CD14-positive monocyte (primary cell): ENCODE results near the gene TGDS. TPM values are rescaled to one million over a fixed set of nuclear protein-coding genes. Genes with fewer than 3 reads are reported as not detected.

Source experiments
- DNase-seq, 3 donors: peaks; one replicate each; pipeline ENCODE4 v3.0.0-alpha.2; 2011 to 2022
- H2AFZ ChIP-seq: 2 replicates; pipeline ENCODE4 v1.6.0; 2012; ENCODE audit warnings: mild to moderate bottlenecking, low read depth, low read length, inconsistent platforms; ENCODE audit not compliant: insufficient read depth, poor library complexity, severe bottlenecking
- H3K27ac ChIP-seq, 2 donors: 1 replicate in 1 of 2; 2 replicates in 1 of 2; pipeline ENCODE4 v1.5.1; 2012 to 2013; ENCODE audit warnings: low read length in 2 of 2, control low read depth in 1 of 2, inconsistent platforms in 1 of 2, low read depth in 1 of 2, mild to moderate bottlenecking in 1 of 2
- H3K27me3 ChIP-seq, 2 donors: one replicate each; pipeline versions ENCODE4 v1.6.0 to v1.6.1; 2011 to 2013; ENCODE audit warnings: low read length in 2 of 2; ENCODE audit not compliant: control insufficient read depth in 2 of 2, insufficient read depth in 2 of 2
- H3K36me3 ChIP-seq, 2 donors: replicated peaks in 1 of 2; 1 replicate in 1 of 2; 2 replicates in 1 of 2; pipeline versions ENCODE4 v1.5.1 to v1.6.1; 2012 to 2013; ENCODE audit warnings: low read length in 2 of 2, control low read depth in 1 of 2, inconsistent platforms in 1 of 2, mild to moderate bottlenecking in 1 of 2; ENCODE audit not compliant: insufficient read depth in 2 of 2, control insufficient read depth in 1 of 2
- H3K4me1 ChIP-seq, 2 donors: 1 replicate in 1 of 2; 2 replicates in 1 of 2; pipeline versions ENCODE4 v1.5.1 to v1.6.1; 2012 to 2013; ENCODE audit warnings: low read length in 2 of 2, control low read depth in 1 of 2, inconsistent platforms in 1 of 2, mild to moderate bottlenecking in 1 of 2, moderate library complexity in 1 of 2; ENCODE audit not compliant: insufficient read depth in 2 of 2, control insufficient read depth in 1 of 2
- H3K4me2 ChIP-seq: replicated peaks from 2 replicates; pipeline ENCODE3; 2012; ENCODE audit warnings: low read length, moderate library complexity, mild to moderate bottlenecking; ENCODE audit not compliant: poor library complexity, severe bottlenecking; ENCODE audit errors: extremely low read depth
- H3K4me3 ChIP-seq, 3 experiments: fragments of 200-600 bp in 1 of 3; sonication (generic) in 1 of 3; replicated peaks in 1 of 3; 1 replicate in 2 of 3; 2 replicates in 1 of 3; pipeline ENCODE4 v1.5.1; 2011 to 2013; ENCODE audit warnings: low read length in 3 of 3, mild to moderate bottlenecking in 3 of 3, control low read depth in 2 of 3, low read depth in 2 of 3, inconsistent platforms in 1 of 3, moderate library complexity in 1 of 3
- H3K79me2 ChIP-seq: 2 replicates; pipeline ENCODE4 v1.6.0; 2012; ENCODE audit warnings: mild to moderate bottlenecking, control low read depth, inconsistent platforms, low read length, moderate library complexity; ENCODE audit not compliant: insufficient read depth
- H3K9ac ChIP-seq: 2 replicates; pipeline ENCODE4 v1.6.0; 2017; ENCODE audit warnings: low read length, mild to moderate bottlenecking; ENCODE audit not compliant: insufficient read depth, poor library complexity, severe bottlenecking
- H3K9me3 ChIP-seq, 2 donors: replicated peaks in 1 of 2; 1 replicate in 1 of 2; 2 replicates in 1 of 2; pipeline versions ENCODE4 v1.5.1 to v1.6.1; 2012 to 2013; ENCODE audit warnings: low read length in 2 of 2, control low read depth in 1 of 2; ENCODE audit not compliant: control insufficient read depth in 1 of 2, insufficient read depth in 1 of 2
- H4K20me1 ChIP-seq: 2 replicates; pipeline ENCODE4 v1.6.0; 2012; ENCODE audit warnings: mild to moderate bottlenecking, low read length, control low read depth, moderate library complexity; ENCODE audit not compliant: insufficient read depth
- H3K27ac Mint-ChIP-seq, 7 donors: one replicate each; pipeline ENCODE4 v1.8.0; 2020; ENCODE audit warnings: mild to moderate bottlenecking in 7 of 7, mixed read lengths in 7 of 7, moderate library complexity in 6 of 7, inconsistent platforms in 2 of 7
- H3K27me3 Mint-ChIP-seq, 3 donors: one replicate each; pipeline ENCODE4 v1.8.0; 2021 to 2022; ENCODE audit warnings: low read depth in 3 of 3, mild to moderate bottlenecking in 3 of 3, mixed read lengths in 3 of 3, moderate library complexity in 3 of 3, inconsistent platforms in 1 of 3
- H3K36me3 Mint-ChIP-seq, 2 donors: one replicate each; pipeline ENCODE4 v1.8.0; 2020; ENCODE audit warnings: mixed read lengths in 2 of 2, inconsistent platforms in 1 of 2, mild to moderate bottlenecking in 1 of 2
- H3K4me1 Mint-ChIP-seq: one replicate; pipeline ENCODE4 v1.8.0; 2020; ENCODE audit warnings: mild to moderate bottlenecking, mixed read lengths
- H3K4me3 Mint-ChIP-seq, 2 donors: one replicate each; pipeline ENCODE4 v1.8.0; 2020; ENCODE audit warnings: mild to moderate bottlenecking in 2 of 2, mixed read lengths in 2 of 2, moderate library complexity in 1 of 2
- H3K9me3 Mint-ChIP-seq, 7 donors: one replicate each; pipeline ENCODE4 v1.8.0; 2020 to 2022; ENCODE audit warnings: mixed read lengths in 7 of 7, mild to moderate bottlenecking in 6 of 7, moderate library complexity in 6 of 7, inconsistent platforms in 2 of 7
- WGBS: methylation state at CpG from one replicate; pipeline ENCODE4 v1.1.5; 2013; ENCODE audit warnings: missing lambda C conversion rate; ENCODE audit not compliant: insufficient coverage; 5-methylcytosine and 5-hydroxymethylcytosine counted together
- intact Hi-C, 2 donors: fragments of 100-400 bp; cut with micrococcal nuclease; formaldehyde crosslinking; loops; one replicate each; pipeline versions ENCODE4 v1.15.0 to v1.15.1; 2023
- polyA plus RNA-seq, 3 donors: library from polyadenylated mRNA; depleted of rRNA in 1 of 3; unstranded in 2 of 3; stranded (reverse) in 1 of 3; fragments of 300-500 nt in 2 of 3; fragments of >200 nt in 1 of 3; fragmentation: Illumina TruSeq in 2 of 3; gene quantifications; 1 replicate in 2 of 3; 2 replicates in 1 of 3; pipeline ENCODE4 v1.2.3, GENCODE V29; 2012 to 2021
- TF ChIP-seq, protein P1 (sequence below): fragments of 200-600 bp; IDR thresholded peaks from one replicate; pipeline ENCODE4 v1.8.0; 2022; ENCODE audit warnings: antibody characterized with exemption, mild to moderate bottlenecking

The TGDS gene
- polyA plus RNA-seq, 3 donors, result 5.2 to 6.8 (median 5.6) TPM

DNA sequence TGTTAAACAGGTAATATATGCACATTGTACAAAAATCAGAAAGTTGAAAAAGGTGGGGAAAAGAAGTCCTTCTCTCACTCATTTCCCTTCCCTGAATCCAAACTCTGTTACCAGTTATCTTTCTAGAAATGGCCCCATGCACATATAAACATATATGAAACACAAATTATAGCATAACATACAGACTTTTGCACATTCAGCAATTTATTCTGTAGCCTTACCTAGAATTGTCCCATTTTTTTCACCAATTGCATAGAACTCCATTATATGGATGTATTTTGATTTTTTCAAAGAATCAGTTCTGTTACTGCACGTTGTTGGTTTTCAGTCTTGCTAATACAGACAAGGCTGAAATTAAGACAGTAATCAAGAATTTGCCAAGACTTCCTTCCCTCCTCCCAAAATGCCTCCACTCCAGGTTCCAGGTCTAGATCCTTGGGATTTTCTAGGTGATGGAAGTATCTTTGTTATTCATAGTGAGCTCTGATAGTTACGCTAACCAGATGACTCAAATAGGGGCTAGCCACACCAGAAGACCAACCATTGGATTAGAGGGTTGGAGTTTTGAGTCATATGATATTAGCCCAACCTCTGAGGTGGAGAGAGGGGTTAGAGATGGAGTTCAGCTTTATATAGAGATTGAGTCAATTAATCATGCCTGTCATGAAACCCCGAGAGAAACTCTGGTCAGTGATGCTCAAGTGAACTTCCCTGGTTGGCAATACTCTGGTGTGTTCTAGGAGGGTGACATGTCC lies 36.5 kb upstream of the TGDS start:
- H3K4me1 ChIP-seq, result no peaks in the 10 kb centered on the region
- H3K4me3 ChIP-seq, result no peak overlapping the region
- no peaks in the 10 kb centered on the region for H4K20me1 ChIP-seq
- peaks cover 0 to 26% of the 10 kb centered on the region in 2 donors for H3K36me3 ChIP-seq
- H3K9me3 Mint-ChIP-seq, result no peaks in the 10 kb centered on the region
- TF ChIP-seq, protein P1, sequence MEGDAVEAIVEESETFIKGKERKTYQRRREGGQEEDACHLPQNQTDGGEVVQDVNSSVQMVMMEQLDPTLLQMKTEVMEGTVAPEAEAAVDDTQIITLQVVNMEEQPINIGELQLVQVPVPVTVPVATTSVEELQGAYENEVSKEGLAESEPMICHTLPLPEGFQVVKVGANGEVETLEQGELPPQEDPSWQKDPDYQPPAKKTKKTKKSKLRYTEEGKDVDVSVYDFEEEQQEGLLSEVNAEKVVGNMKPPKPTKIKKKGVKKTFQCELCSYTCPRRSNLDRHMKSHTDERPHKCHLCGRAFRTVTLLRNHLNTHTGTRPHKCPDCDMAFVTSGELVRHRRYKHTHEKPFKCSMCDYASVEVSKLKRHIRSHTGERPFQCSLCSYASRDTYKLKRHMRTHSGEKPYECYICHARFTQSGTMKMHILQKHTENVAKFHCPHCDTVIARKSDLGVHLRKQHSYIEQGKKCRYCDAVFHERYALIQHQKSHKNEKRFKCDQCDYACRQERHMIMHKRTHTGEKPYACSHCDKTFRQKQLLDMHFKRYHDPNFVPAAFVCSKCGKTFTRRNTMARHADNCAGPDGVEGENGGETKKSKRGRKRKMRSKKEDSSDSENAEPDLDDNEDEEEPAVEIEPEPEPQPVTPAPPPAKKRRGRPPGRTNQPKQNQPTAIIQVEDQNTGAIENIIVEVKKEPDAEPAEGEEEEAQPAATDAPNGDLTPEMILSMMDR, result no peak
- no peaks in the 10 kb centered on the region for H3K4me1 Mint-ChIP-seq
- no peak for DNase-seq
- H3K9me3 ChIP-seq, result no peaks in the 10 kb centered on the region
- no peak overlapping the region for H3K4me3 Mint-ChIP-seq
- H3K27me3 ChIP-seq, result no peaks in the 10 kb centered on the region
- H2AFZ ChIP-seq, result no peak overlapping the region
- 100% methylated on average over 2 of the region's 3 CpGs for WGBS
- H3K79me2 ChIP-seq, result no peaks in the 10 kb centered on the region
- H3K4me2 ChIP-seq, result no peak overlapping the region
- peaks cover 17 to 20% of the 10 kb centered on the region in 2 donors for H3K36me3 Mint-ChIP-seq
- H3K27me3 Mint-ChIP-seq, result no peaks in the 10 kb centered on the region
- H3K27ac ChIP-seq, result no peak overlapping the region
- H3K9ac ChIP-seq, result no peak overlapping the region
- H3K27ac Mint-ChIP-seq, result no peak overlapping the region
- intact Hi-C loops, result no loop called here

DNA sequence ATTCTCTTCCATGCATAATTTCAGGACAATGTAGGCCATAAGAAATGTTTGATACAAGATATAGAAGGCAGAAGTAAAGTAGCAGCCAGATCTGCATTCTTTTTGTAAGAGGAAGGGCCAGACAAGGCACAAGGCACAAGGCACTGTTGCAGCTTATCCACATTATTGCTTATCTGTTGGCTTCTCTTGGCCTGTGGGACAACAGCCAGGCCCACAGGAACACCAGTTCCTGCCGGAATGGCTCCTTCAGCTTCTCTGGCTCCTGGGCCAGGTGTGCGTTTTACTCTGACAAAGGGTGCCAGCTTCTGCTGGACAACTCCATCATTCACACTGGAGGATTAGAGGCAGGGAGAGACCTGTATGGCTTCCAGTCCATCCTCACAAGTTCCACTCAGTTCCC lies 34.9 kb upstream of the TGDS start:
- intact Hi-C loops, result no loop called here
- 100% methylated on average over 1 of the region's 2 CpGs for WGBS

More for the DNA sequence above, 34.9 kb upstream of the TGDS start:
- Histone ChIP-seq H3K4me3 (no peak overlapping the region), H4K20me1 (no peaks in the 10 kb centered on the region), H3K9ac (no peak overlapping the region), H3K4me2 (no peak overlapping the region), H3K4me1 (no peaks in the 10 kb centered on the region), H3K79me2 (no peaks in the 10 kb centered on the region), H2AFZ (no peak overlapping the region), H3K27me3 (no peaks in the 10 kb centered on the region), H3K27ac (no peak overlapping the region), H3K36me3 (peaks cover 0 to 34% of the 10 kb centered on the region in 2 donors), H3K9me3 (no peaks in the 10 kb centered on the region)
- Mint-ChIP-seq H3K27me3 (no peaks in the 10 kb centered on the region), H3K4me1 (no peaks in the 10 kb centered on the region), H3K36me3 (peaks cover 20 to 23% of the 10 kb centered on the region in 2 donors), H3K9me3 (no peaks in the 10 kb centered on the region), H3K27ac (no peak overlapping the region), H3K4me3 (no peak overlapping the region)
- TF ChIP-seq, protein P1, result no peak
- DNase-seq, result no peak
